Measurements from ENCODE around the gene PRODH2.

PRODH2 gene, protein sequence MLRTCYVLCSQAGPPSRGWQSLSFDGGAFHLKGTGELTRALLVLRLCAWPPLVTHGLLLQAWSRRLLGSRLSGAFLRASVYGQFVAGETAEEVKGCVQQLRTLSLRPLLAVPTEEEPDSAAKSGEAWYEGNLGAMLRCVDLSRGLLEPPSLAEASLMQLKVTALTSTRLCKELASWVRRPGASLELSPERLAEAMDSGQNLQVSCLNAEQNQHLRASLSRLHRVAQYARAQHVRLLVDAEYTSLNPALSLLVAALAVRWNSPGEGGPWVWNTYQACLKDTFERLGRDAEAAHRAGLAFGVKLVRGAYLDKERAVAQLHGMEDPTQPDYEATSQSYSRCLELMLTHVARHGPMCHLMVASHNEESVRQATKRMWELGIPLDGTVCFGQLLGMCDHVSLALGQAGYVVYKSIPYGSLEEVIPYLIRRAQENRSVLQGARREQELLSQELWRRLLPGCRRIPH

DNA sequence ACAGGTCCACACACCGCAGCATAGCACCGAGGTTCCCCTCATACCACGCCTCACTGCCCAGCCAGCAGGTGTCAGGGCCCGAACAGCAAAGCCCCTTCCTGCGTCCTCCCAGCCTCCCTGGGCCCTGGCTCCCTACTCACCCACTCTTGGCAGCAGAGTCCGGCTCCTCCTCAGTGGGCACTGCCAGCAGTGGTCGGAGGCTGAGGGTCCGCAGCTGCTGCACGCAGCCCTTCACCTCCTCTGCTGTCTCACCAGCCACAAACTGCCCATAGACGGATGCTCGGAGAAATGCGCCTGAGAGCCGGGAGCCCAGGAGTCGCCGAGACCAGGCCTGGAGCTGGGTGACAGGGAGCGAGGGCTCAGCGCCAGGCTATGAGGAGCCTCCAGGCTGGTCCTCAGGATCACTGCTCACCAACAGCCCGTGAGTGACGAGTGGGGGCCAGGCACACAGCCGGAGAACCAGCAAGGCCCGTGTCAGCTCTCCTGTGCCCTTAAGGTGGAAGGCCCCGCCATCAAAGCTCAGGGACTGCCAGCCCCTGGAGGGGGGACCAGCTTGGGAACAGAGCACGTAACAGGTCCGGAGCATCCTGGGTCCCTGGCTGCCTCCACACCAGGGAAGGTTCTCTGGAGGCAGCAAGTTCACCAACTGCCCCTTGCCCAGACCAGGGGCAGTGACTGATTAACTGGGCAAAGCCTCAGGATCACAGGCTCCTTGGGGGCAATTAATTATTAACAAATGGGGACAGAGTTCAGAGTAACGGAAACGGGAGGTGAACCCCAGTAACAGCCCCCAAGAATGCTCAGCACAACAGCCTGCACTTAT lies at the start of gene PRODH2:
TSS of gene PRODH2 (minus strand) at position 626 of the 823 bp plus-strand sequence. CDS start at position 586, 40 bp downstream.
- Histone ChIP-seq H3K27ac (no peak within 1 kb of the TSS), H3K9me3 (ENCODE audit: severe bottlenecking) (no peaks in the 10 kb centered on the region), H3K36me3 (no peaks in the 10 kb centered on the region), H3K27me3 (ENCODE audit: insufficient read depth, low read depth, severe bottlenecking) (no peaks in the 10 kb centered on the region), H3K4me3 (ENCODE audit: low read depth, low read length) (no peak within 1 kb of the TSS)
- no peak for DNase-seq
- TF ChIP-seq, protein P1, sequence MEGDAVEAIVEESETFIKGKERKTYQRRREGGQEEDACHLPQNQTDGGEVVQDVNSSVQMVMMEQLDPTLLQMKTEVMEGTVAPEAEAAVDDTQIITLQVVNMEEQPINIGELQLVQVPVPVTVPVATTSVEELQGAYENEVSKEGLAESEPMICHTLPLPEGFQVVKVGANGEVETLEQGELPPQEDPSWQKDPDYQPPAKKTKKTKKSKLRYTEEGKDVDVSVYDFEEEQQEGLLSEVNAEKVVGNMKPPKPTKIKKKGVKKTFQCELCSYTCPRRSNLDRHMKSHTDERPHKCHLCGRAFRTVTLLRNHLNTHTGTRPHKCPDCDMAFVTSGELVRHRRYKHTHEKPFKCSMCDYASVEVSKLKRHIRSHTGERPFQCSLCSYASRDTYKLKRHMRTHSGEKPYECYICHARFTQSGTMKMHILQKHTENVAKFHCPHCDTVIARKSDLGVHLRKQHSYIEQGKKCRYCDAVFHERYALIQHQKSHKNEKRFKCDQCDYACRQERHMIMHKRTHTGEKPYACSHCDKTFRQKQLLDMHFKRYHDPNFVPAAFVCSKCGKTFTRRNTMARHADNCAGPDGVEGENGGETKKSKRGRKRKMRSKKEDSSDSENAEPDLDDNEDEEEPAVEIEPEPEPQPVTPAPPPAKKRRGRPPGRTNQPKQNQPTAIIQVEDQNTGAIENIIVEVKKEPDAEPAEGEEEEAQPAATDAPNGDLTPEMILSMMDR (IDR thresholded peaks at IDR 0.05; ENCODE audit: low read depth, low read length): no peak

DNA sequence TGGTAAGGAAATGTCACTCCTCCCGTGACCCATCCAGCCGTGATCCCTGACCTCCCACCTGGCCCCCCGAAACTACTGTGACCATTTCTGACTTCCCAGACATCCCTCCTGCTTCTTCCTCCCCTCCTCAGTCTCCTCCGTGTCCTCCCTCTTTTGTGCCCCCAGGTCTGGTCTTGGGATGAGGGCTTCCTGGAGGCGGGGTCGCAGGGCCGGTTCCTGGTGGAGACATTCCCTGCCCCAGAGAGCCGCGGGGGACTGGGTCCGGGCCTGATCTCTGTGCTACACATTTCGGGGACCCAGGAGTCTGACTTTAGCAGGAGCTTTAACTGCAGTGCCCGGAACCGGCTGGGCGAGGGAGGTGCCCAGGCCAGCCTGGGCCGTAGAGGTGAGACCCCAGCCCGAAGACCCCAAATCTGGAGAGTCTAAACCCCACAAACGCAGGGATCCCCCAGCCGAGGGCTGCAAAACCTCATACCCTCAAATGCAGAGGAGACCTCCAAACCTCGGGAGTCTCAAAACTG lies 49.1 kb upstream of the PRODH2 start:
- no peak overlapping the region for H3K4me3 ChIP-seq (ENCODE audit: low read depth, low read length)
- H3K36me3 ChIP-seq: peaks cover 82% of the 10 kb centered on the region
- no peak for DNase-seq
- no peaks in the 10 kb centered on the region for H3K9me3 ChIP-seq (ENCODE audit: severe bottlenecking)
- no peak overlapping the region for H3K27ac ChIP-seq
- no peaks in the 10 kb centered on the region for H3K27me3 ChIP-seq (ENCODE audit: insufficient read depth, low read depth, severe bottlenecking)
- TF ChIP-seq, protein P1 (IDR thresholded peaks at IDR 0.05; ENCODE audit: low read depth, low read length): no peak

DNA sequence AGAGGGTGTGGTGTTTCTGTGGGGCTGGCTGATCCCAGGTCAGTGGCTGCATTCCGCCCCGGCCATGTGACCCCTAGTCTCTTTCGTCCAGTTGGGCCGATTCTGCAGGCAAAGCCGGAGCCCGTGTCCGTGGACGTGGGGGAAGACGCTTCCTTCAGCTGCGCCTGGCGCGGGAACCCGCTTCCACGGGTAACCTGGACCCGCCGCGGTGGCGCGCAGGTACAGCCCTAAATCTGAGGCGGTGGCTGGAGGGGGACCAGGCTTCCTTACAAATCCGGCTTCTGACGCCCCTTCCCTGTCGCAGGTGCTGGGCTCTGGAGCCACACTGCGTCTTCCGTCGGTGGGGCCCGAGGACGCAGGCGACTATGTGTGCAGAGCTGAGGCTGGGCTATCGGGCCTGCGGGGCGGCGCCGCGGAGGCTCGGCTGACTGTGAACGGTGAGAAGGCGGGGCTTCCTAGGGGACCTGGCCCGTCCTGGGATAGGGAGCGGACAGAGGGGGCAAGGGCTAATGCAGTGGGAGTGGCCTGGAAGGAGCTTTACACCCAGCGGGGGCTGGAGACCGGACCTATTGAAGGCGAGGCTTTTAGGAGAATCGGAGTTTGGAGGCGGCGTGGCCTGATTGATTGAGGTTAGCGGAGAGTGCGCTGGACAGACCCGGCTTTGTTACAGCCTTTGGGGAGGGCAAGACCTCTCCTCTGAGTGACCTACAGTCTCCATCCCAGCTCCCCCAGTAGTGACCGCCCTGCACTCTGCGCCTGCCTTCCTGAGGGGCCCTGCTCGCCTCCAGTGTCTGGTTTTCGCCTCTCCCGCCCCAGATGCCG lies 48.4 kb upstream of the PRODH2 start:
- H3K27me3 ChIP-seq (ENCODE audit: insufficient read depth, low read depth, severe bottlenecking): no peaks in the 10 kb centered on the region
- H3K4me3 ChIP-seq (ENCODE audit: low read depth, low read length): no peak overlapping the region

DNA sequence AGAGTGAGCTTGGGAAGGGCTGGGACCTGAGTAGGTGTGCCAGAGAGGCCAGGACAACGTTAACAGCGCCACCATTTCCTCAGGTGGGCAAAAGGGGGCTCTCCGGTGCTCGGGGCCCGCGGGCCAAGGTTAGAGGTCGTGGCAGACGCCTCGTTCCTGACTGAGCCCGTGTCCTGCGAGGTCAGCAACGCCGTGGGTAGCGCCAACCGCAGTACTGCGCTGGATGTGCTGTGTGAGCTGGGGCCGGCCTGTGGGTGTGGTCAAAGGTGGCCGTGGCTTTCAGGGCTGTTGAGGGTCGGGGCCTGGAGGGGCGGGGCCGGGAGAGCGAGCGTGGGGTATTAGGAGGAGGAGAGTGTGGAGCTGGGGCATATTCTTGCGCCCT lies 47.8 kb upstream of the PRODH2 start:
- Histone ChIP-seq H3K27ac (no peak overlapping the region), H3K4me3 (ENCODE audit: low read depth, low read length) (no peak overlapping the region), H3K36me3 (peaks cover 70% of the 10 kb centered on the region), H3K9me3 (ENCODE audit: severe bottlenecking) (no peaks in the 10 kb centered on the region), H3K27me3 (ENCODE audit: insufficient read depth, low read depth, severe bottlenecking) (no peaks in the 10 kb centered on the region)
- DNase-seq: no peak
- TF ChIP-seq, protein P1 (IDR thresholded peaks at IDR 0.05; ENCODE audit: low read depth, low read length): no peak

More for the DNA sequence above, 48.4 kb upstream of the PRODH2 start:
- peaks cover 76% of the 10 kb centered on the region for H3K36me3 ChIP-seq
- no peaks in the 10 kb centered on the region for H3K9me3 ChIP-seq (ENCODE audit: severe bottlenecking)
- H3K27ac ChIP-seq: no peak overlapping the region
- DNase-seq: no peak
- TF ChIP-seq, protein P1 (IDR thresholded peaks at IDR 0.05; ENCODE audit: low read depth, low read length): no peak

DNA sequence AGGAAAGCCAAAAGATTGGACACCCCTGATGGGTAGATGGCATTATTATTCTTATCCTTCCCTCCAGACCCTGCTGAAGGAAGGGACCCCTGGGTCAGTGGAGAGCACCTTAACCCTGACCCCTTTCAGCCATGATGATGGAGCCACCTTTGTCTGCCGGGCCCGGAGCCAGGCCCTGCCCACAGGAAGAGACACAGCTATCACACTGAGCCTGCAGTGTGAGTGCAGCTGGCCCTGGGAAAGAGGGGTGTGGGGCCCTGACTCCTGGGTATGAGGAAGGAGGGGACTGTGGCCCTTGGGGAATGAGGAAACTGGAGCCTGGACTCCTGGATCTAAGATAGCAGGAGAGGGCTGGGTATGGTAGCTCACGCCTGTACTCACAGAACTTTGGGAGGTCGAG lies 46.8 kb upstream of the PRODH2 start:
- Histone ChIP-seq H3K27me3 (ENCODE audit: insufficient read depth, low read depth, severe bottlenecking) (no peaks in the 10 kb centered on the region), H3K9me3 (ENCODE audit: severe bottlenecking) (no peaks in the 10 kb centered on the region), H3K36me3 (peaks cover 62% of the 10 kb centered on the region), H3K27ac (no peak overlapping the region), H3K4me3 (ENCODE audit: low read depth, low read length) (no peak overlapping the region)
- no peak for DNase-seq
- TF ChIP-seq, protein P1 (IDR thresholded peaks at IDR 0.05; ENCODE audit: low read depth, low read length): no peak

Data from WERI-Rb-1 (cell line).